ENCODE measurements around the gene ASTN2. TPM values are rescaled to one million over a fixed set of nuclear protein-coding genes. Genes with fewer than 3 reads are reported as not detected.

The ASTN2 gene
- total RNA-seq, 4 donors from 2014 or later: 3.0 to 7.0 (median 5.2) TPM

- TF ChIP-seq CTCF (IDR thresholded peaks at IDR 0.05) (no peak), EP300 (IDR thresholded peaks at IDR 0.05; ENCODE audit: low read depth) (no peak), POLR2A (IDR thresholded peaks at IDR 0.05) (no peak), POLR2AphosphoS5 (IDR thresholded peaks at IDR 0.05) (no peak)
- DNase-seq: no peak
- H3K36me3 ChIP-seq: no peaks in the 10 kb centered on the region
- H3K9me3 ChIP-seq: no peaks in the 10 kb centered on the region
- 31 to 67% methylated on average over 1 to 2 of the region's 2 CpGs for WGBS, 2 donors (ENCODE audit: low coverage in 1 of 2)
- intact Hi-C loops (cut with DNase I; ENCODE audit: low total_unique reads) (no loop called here), in situ Hi-C loops (cut with MboI; ENCODE audit: low pct_ligation_motif_present in 1 of 4, low pct_unique_long_range_greater_than_20kb in 1 of 4, low sequenced_read_pairs in 3 of 4) (loop anchor here in 2 of 4 donors (25.0 kb wide), 1 partner anchor 102 kb away; no protein-coding TSS in a partner anchor)
- no peaks in the 10 kb centered on the region for H3K27me3 ChIP-seq
- no peak overlapping the region for H3K4me3 ChIP-seq
- H3K4me1 ChIP-seq: no peaks in the 10 kb centered on the region
- no peak overlapping the region for H3K27ac ChIP-seq
Measured at GRCh38 chr9:117034866-117035265, 380.0 kb downstream of the ASTN2 start.

- Histone ChIP-seq H3K27ac (no peak overlapping the region), H3K4me1 (no peaks in the 10 kb centered on the region), H3K9me3 (no peaks in the 10 kb centered on the region), H3K27me3 (no peaks in the 10 kb centered on the region), H3K4me3 (no peak overlapping the region), H3K36me3 (no peaks in the 10 kb centered on the region)
- no peak for DNase-seq
- WGBS, 2 donors (ENCODE audit: low coverage in 1 of 2): 71 to 72% methylated on average over 2 to 3 of the region's 3 CpGs
- intact Hi-C loops (cut with DNase I; ENCODE audit: low total_unique reads) (no loop called here), in situ Hi-C loops (cut with MboI; ENCODE audit: low pct_ligation_motif_present in 1 of 4, low pct_unique_long_range_greater_than_20kb in 1 of 4, low sequenced_read_pairs in 3 of 4) (loop anchor here in 2 of 4 donors (25.0 kb wide), 1 partner anchor 107 kb away; no protein-coding TSS in a partner anchor)
- TF ChIP-seq CTCF (IDR thresholded peaks at IDR 0.05): no peak
- no peak for TF ChIP-seq POLR2AphosphoS5 (IDR thresholded peaks at IDR 0.05)
- TF ChIP-seq EP300 (IDR thresholded peaks at IDR 0.05; ENCODE audit: low read depth): no peak
- TF ChIP-seq POLR2A (IDR thresholded peaks at IDR 0.05): no peak
Measured at GRCh38 chr9:117030254-117030768, 384.5 kb downstream of the ASTN2 start.

GRCh38 chr9:117029341-117029740 lies 385.5 kb downstream of the ASTN2 start:
- WGBS, 2 donors (ENCODE audit: low coverage in 1 of 2): 51 to 64% methylated on average over 3 of the region's 3 CpGs
- intact Hi-C loops (cut with DNase I; ENCODE audit: low total_unique reads): no loop called here
- Histone ChIP-seq H3K27me3 (no peaks in the 10 kb centered on the region), H3K9me3 (no peaks in the 10 kb centered on the region), H3K36me3 (no peaks in the 10 kb centered on the region), H3K4me1 (no peaks in the 10 kb centered on the region), H3K27ac (no peak overlapping the region), H3K4me3 (no peak overlapping the region)
- in situ Hi-C loops (cut with MboI; ENCODE audit: low pct_ligation_motif_present in 1 of 4, low pct_unique_long_range_greater_than_20kb in 1 of 4, low sequenced_read_pairs in 3 of 4): loop anchor here in 2 of 4 donors (25.0 kb wide), 1 partner anchor 108 kb away; no protein-coding TSS in a partner anchor
- TF ChIP-seq EP300 (IDR thresholded peaks at IDR 0.05; ENCODE audit: low read depth): no peak
- no peak for TF ChIP-seq CTCF (IDR thresholded peaks at IDR 0.05)
- no peak for TF ChIP-seq POLR2A (IDR thresholded peaks at IDR 0.05)
- no peak for DNase-seq

GRCh38 chr9:117028103-117028858 lies 386.6 kb downstream of the ASTN2 start:
- no peak for DNase-seq
- TF ChIP-seq POLR2AphosphoS5 (IDR thresholded peaks at IDR 0.05) (no peak), CTCF (IDR thresholded peaks at IDR 0.05) (no peak), POLR2A (IDR thresholded peaks at IDR 0.05) (no peak), EP300 (IDR thresholded peaks at IDR 0.05; ENCODE audit: low read depth) (no peak)
- intact Hi-C loops (cut with DNase I; ENCODE audit: low total_unique reads): no loop called here

More at GRCh38 chr9:117028103-117028858, 386.6 kb downstream of the ASTN2 start:
- Histone ChIP-seq H3K4me3 (no peak overlapping the region), H3K4me1 (no peaks in the 10 kb centered on the region), H3K27me3 (no peaks in the 10 kb centered on the region), H3K36me3 (no peaks in the 10 kb centered on the region), H3K9me3 (no peaks in the 10 kb centered on the region), H3K27ac (no peak overlapping the region)
- in situ Hi-C loops (cut with MboI; ENCODE audit: low pct_ligation_motif_present in 1 of 4, low pct_unique_long_range_greater_than_20kb in 1 of 4, low sequenced_read_pairs in 3 of 4): loop anchor here in 2 of 4 donors (25.0 kb wide), 1 partner anchor 109 kb away; no protein-coding TSS in a partner anchor
- WGBS, 2 donors (ENCODE audit: low coverage in 1 of 2): 49% methylated on average over 2 of the region's 2 CpGs

All from transverse colon (tissue), 4 donors.